ENCODE measurements around the gene NRXN3. TPM values are rescaled to one million over a fixed set of nuclear protein-coding genes. Genes with fewer than 3 reads are reported as not detected.
A peak's percentile ranks its signal among the peaks of the same experiment; 100 is the strongest.

Gene NRXN3
- total and polyA plus RNA-seq, 2 experiments from 2014 or later, result 0.08 to 0.11 TPM

GRCh38 chr14:78242086-78242485 is 71.9 kb downstream of the NRXN3 start:
- WGBS, 2 experiments (ENCODE audit: low coverage in 1 of 2, low lambda C conversion rate in 2 of 2, missing lambda C conversion rate in 2 of 2), result 13 to 28% methylated on average over 5 of the region's 5 CpGs
- H2AFZ ChIP-seq, result no peak overlapping the region

DNA sequence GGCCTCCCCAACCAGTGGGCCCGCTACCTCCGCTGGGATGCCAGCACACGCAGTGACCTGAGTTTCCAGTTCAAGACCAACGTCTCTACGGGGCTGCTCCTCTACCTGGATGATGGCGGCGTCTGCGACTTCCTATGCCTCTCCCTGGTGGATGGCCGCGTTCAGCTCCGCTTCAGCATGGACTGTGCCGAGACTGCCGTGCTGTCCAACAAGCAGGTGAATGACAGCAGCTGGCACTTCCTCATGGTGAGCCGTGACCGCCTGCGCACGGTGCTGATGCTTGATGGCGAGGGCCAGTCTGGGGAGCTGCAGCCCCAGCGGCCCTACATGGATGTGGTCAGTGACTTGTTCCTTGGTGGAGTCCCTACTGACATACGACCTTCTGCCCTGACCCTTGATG is 73.0 kb downstream of the NRXN3 start:
- in situ Hi-C loops (cut with MboI), result no loop called here

More at GRCh38 chr14:78242086-78242485, 71.9 kb downstream of the NRXN3 start:
- no peaks in the 10 kb centered on the region for H3F3A ChIP-seq (ENCODE audit: insufficient read depth)
- no peak overlapping the region for H3K4me3 ChIP-seq
- no peak overlapping the region for H3K9ac ChIP-seq
- no peaks in the 10 kb centered on the region for H4K20me1 ChIP-seq (ENCODE audit: insufficient read depth)
- H3K27ac ChIP-seq, result no peak overlapping the region
- TF ChIP-seq EZH2 (IDR thresholded peaks at IDR 0.05; ENCODE audit: insufficient read depth, poor library complexity, severe bottlenecking), result no peak
- no peak for TF ChIP-seq EZH2phosphoT487 (IDR thresholded peaks at IDR 0.05; ENCODE audit: insufficient read depth, low read depth)
- DNase-seq, result no peak
- H3K4me1 ChIP-seq (ENCODE audit: insufficient read depth), result no peaks in the 10 kb centered on the region
- in situ Hi-C loops (cut with MboI), result no loop called here
- no peaks in the 10 kb centered on the region for H3K9me3 ChIP-seq (ENCODE audit: low read depth)
- no peaks in the 10 kb centered on the region for H3K9me2 ChIP-seq (ENCODE audit: insufficient read depth)
- H3K27me3 ChIP-seq (replicated peaks; ENCODE audit: insufficient read depth), result peaks cover 9% of the 10 kb centered on the region
- no peaks in the 10 kb centered on the region for H3K79me2 ChIP-seq (ENCODE audit: insufficient read depth)
- no peaks in the 10 kb centered on the region for H3K36me3 ChIP-seq (ENCODE audit: low read depth)
- no peak overlapping the region for H3K4me2 ChIP-seq (ENCODE audit: unreplicated experiment)

DNA sequence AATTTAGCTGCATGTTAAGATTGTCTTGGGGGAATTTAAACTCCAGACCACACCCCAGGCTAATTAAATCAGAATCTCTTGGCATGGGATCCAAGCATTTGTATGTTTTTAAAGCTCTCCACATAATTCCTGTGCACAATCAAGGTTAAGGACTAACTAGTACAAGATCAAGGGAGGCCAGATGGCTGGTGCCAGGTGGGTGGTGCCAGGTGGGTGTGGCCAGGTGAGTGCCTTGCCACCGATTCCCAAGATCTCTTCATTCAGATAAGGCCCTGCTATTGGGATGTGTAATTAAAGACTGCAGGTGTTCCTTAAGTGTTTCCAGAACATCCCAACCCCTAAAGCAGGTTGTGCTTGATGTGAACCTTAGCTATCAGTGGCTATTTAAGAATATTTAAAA is 75.1 kb downstream of the NRXN3 start:
- no peaks in the 10 kb centered on the region for H4K20me1 ChIP-seq (ENCODE audit: insufficient read depth)
- H3K4me2 ChIP-seq (ENCODE audit: unreplicated experiment), result no peak overlapping the region
- no peaks in the 10 kb centered on the region for H3K9me3 ChIP-seq (ENCODE audit: low read depth)
- H3F3A ChIP-seq (ENCODE audit: insufficient read depth), result no peaks in the 10 kb centered on the region
- TF ChIP-seq EZH2 (IDR thresholded peaks at IDR 0.05; ENCODE audit: insufficient read depth, poor library complexity, severe bottlenecking) (no peak), EZH2phosphoT487 (IDR thresholded peaks at IDR 0.05; ENCODE audit: insufficient read depth, low read depth) (no peak)
- no peak overlapping the region for H3K9ac ChIP-seq
- H3K9me2 ChIP-seq (ENCODE audit: insufficient read depth), result no peaks in the 10 kb centered on the region
- no peak overlapping the region for H3K4me3 ChIP-seq
- in situ Hi-C loops (cut with MboI), result no loop called here
- WGBS, 2 experiments (ENCODE audit: low coverage in 1 of 2, low lambda C conversion rate in 2 of 2, missing lambda C conversion rate in 2 of 2), result 26 to 32% methylated on average over 1 of the region's 1 CpG
- no peak overlapping the region for H3K27ac ChIP-seq
- no peaks in the 10 kb centered on the region for H3K36me3 ChIP-seq (ENCODE audit: low read depth)
- peaks cover 7% of the 10 kb centered on the region; the same call in 1 of the 2 replicates for H3K4me1 ChIP-seq (ENCODE audit: insufficient read depth)
- DNase-seq, result no peak
- H3K27me3 ChIP-seq (replicated peaks; ENCODE audit: insufficient read depth), result peaks cover 9% of the 10 kb centered on the region
- H2AFZ ChIP-seq, result no peak overlapping the region
- no peaks in the 10 kb centered on the region for H3K79me2 ChIP-seq (ENCODE audit: insufficient read depth)

More for the DNA sequence above, 73.0 kb downstream of the NRXN3 start:
- Histone ChIP-seq H3K79me2 (ENCODE audit: insufficient read depth) (no peaks in the 10 kb centered on the region), H3K4me1 (ENCODE audit: insufficient read depth) (no peaks in the 10 kb centered on the region), H3K36me3 (ENCODE audit: low read depth) (no peaks in the 10 kb centered on the region), H3F3A (ENCODE audit: insufficient read depth) (no peaks in the 10 kb centered on the region), H3K9me3 (ENCODE audit: low read depth) (no peaks in the 10 kb centered on the region), H4K20me1 (ENCODE audit: insufficient read depth) (no peaks in the 10 kb centered on the region), H3K4me2 (ENCODE audit: unreplicated experiment) (no peak overlapping the region), H2AFZ (no peak overlapping the region), H3K9ac (no peak overlapping the region), H3K27ac (no peak overlapping the region), H3K9me2 (ENCODE audit: insufficient read depth) (no peaks in the 10 kb centered on the region), H3K27me3 (replicated peaks; ENCODE audit: insufficient read depth) (peaks cover 9% of the 10 kb centered on the region), H3K4me3 (no peak overlapping the region)
- 67 to 69% methylated on average over 20 of the region's 20 CpGs for WGBS, 2 experiments (ENCODE audit: low coverage in 1 of 2, low lambda C conversion rate in 2 of 2, missing lambda C conversion rate in 2 of 2)
- DNase-seq, result no peak
- TF ChIP-seq EZH2phosphoT487 (IDR thresholded peaks at IDR 0.05; ENCODE audit: insufficient read depth, low read depth) (no peak), EZH2 (IDR thresholded peaks at IDR 0.05; ENCODE audit: insufficient read depth, poor library complexity, severe bottlenecking) (no peak)

- Histone ChIP-seq H3K9me3 (ENCODE audit: low read depth) (no peaks in the 10 kb centered on the region), H4K20me1 (ENCODE audit: insufficient read depth) (no peaks in the 10 kb centered on the region)
- peak; percentile 46 for DNase-seq
These were observed 78.4 kb downstream of the NRXN3 start for GRCh38 chr14:78248501-78249090.

More at GRCh38 chr14:78248501-78249090, 78.4 kb downstream of the NRXN3 start:
- Histone ChIP-seq H2AFZ (no peak overlapping the region), H3K27ac (no peak overlapping the region), H3F3A (ENCODE audit: insufficient read depth) (peaks cover 4% of the 10 kb centered on the region; the same call in 1 of the 2 replicates), H3K27me3 (replicated peaks; ENCODE audit: insufficient read depth) (peaks cover 7% of the 10 kb centered on the region; the same call in 1 of the 2 replicates), H3K79me2 (ENCODE audit: insufficient read depth) (no peaks in the 10 kb centered on the region), H3K4me2 (ENCODE audit: unreplicated experiment) (no peak overlapping the region), H3K4me3 (no peak overlapping the region), H3K4me1 (ENCODE audit: insufficient read depth) (peaks cover 12% of the 10 kb centered on the region; the same call in 1 of the 2 replicates), H3K9me2 (ENCODE audit: insufficient read depth) (no peaks in the 10 kb centered on the region), H3K36me3 (ENCODE audit: low read depth) (no peaks in the 10 kb centered on the region), H3K9ac (no peak overlapping the region)
- 3 to 8% methylated on average over 3 of the region's 3 CpGs for WGBS, 2 experiments (ENCODE audit: low coverage in 1 of 2, low lambda C conversion rate in 2 of 2, missing lambda C conversion rate in 2 of 2)
- no peak for TF ChIP-seq EZH2 (IDR thresholded peaks at IDR 0.05; ENCODE audit: insufficient read depth, poor library complexity, severe bottlenecking)
- TF ChIP-seq EZH2phosphoT487 (IDR thresholded peaks at IDR 0.05; ENCODE audit: insufficient read depth, low read depth), result no peak
- in situ Hi-C loops (cut with MboI), result no loop called here
